IPS-20b (cell line): ENCODE measurements around the gene CA12.

Experiments used
- H3K27ac ChIP-seq: one replicate; pipeline ENCODE4 v1.5.1; 2013; ENCODE audit warnings: low read length
- H3K27me3 ChIP-seq: 2 replicates; pipeline ENCODE4 v1.6.1; 2013; ENCODE audit warnings: mild to moderate bottlenecking, low read length, inconsistent platforms; ENCODE audit not compliant: insufficient read depth
- H3K36me3 ChIP-seq: 2 replicates; pipeline ENCODE4 v1.6.1; 2013; ENCODE audit warnings: low read depth, mild to moderate bottlenecking, inconsistent platforms, low read length, moderate library complexity; ENCODE audit not compliant: insufficient read depth
- H3K4me1 ChIP-seq: 2 replicates; pipeline ENCODE4 v1.6.1; 2013; ENCODE audit warnings: mild to moderate bottlenecking, control low read depth, inconsistent platforms, low read length, moderate library complexity; ENCODE audit not compliant: insufficient read depth
- H3K4me3 ChIP-seq: 2 replicates; pipeline ENCODE4 v1.5.1; 2013; ENCODE audit warnings: mild to moderate bottlenecking, low read length, inconsistent platforms
- H3K9ac ChIP-seq: 2 replicates; pipeline ENCODE4 v1.6.1; 2013; ENCODE audit warnings: low read depth, mild to moderate bottlenecking, inconsistent platforms, low read length, moderate library complexity
- H3K9me3 ChIP-seq: 2 replicates; pipeline ENCODE4 v1.6.1; 2013; ENCODE audit warnings: mild to moderate bottlenecking, low read depth, low read length, inconsistent platforms; ENCODE audit not compliant: insufficient read depth

The CA12 gene

DNA sequence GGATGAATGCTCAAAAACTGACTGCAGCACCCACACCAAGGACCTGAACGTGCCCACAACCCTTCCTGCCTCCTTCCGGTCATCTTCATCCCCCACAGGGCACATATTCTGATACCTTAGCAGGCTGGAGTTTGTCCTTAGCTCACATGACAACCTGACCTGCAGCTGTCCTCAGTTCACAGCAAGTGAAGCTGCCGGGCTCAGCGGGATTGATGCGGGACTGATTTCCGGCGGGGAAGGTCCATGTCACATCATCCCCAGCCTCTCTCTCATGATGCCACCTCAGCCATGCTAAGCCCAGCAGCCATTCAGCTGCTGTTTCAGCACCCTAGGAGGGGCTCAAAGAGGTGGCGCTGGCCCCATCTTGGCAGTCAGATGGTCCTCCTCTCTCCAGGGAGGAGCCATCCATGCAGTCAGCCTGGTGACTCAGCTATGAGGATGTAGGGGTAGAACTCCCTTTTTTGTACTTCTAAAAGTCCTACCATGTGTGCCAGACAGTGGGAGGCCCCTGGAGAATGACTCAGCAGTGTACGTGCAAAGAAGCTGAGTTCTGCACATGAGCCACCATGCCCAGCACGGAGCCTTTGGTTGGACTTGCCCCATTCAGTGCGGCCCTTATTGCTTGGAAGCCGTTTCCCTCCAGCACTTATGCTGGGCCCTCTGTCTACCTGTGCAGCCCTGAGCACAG lies 9.5 kb downstream of the CA12 start:
- no peaks in the 10 kb centered on the region for H3K27me3 ChIP-seq
- H3K36me3 ChIP-seq = no peaks in the 10 kb centered on the region
- no peak overlapping the region for H3K4me3 ChIP-seq
- H3K9ac ChIP-seq = no peak overlapping the region
- H3K4me1 ChIP-seq = no peaks in the 10 kb centered on the region
- H3K27ac ChIP-seq = no peak overlapping the region
- no peaks in the 10 kb centered on the region for H3K9me3 ChIP-seq

DNA sequence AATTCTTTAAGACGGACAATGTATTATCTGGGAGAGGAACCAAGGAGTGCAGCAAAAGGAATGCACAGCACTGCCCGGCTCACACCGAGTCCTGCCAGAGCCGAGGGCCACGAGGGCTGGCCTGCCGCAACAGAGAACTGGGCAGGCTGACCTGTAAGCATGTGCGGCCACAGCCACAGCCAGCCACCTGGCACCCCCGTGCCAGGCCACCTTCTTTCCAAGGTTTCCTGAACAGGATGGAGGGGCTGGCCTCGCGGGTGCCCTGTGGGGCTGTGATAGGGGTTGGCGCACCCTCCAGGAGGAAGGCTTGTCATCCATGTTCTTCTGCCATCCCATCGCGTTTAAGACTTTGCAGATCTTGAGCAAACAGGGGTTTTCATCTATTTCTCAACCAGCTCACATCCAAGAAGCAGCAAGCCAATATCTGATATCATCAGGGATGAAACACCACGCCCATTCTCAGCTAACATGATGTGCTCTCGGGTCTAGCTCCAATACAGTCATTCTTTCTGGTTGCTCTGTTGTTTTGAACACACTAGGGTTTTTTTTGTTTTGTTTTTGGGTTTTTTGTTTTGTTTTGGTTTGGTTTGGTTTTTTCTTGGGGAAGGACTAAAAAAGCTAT lies 10.2 kb downstream of the CA12 start:
- Histone ChIP-seq H3K27me3 (no peaks in the 10 kb centered on the region), H3K27ac (no peak overlapping the region), H3K4me3 (no peak overlapping the region), H3K9me3 (no peaks in the 10 kb centered on the region), H3K4me1 (no peaks in the 10 kb centered on the region), H3K9ac (no peak overlapping the region), H3K36me3 (no peaks in the 10 kb centered on the region)

DNA sequence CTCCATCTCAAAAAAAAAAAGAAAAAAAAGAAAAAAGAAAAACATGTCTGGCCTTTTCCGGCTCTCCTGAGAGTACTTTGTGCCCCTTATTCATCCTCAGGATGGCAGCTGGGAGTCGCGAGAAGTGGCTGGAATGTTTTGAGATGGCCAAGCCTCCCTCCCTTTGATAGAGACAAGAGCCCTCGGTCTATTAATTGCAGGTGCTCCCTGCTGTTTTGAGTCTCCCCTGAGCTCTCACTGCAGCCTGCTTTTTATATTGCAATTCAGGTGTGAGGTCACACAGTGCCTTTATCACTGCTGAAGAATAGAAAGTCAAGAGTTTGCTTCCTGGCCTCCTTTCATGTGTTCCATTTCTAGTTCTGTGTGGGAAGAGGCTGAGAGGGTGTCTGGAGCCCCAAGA lies 10.9 kb downstream of the CA12 start:
- no peak overlapping the region for H3K27ac ChIP-seq
- no peak overlapping the region for H3K9ac ChIP-seq
- H3K27me3 ChIP-seq = no peaks in the 10 kb centered on the region
- no peak overlapping the region for H3K4me3 ChIP-seq
- no peaks in the 10 kb centered on the region for H3K36me3 ChIP-seq
- H3K4me1 ChIP-seq = no peaks in the 10 kb centered on the region
- H3K9me3 ChIP-seq = no peaks in the 10 kb centered on the region

DNA sequence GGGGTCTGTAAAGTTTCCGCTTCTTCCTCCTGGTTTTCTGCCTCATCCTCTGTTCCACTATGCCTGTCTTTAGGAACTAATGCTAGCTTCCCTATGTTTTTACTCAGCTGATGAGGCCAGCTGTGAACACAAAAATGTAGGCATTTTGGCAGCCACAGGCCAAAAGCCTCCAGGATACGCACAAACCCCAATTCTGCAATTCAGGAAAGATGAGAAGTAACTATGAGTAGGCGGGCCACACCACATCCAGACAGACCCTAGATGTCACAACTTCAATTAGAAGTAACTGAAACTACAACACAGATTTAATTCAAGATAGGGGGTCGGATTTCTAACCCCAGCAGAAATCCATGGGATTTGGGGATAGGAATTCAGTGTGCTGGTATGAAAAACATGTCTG lies 11.9 kb downstream of the CA12 start:
- H3K27me3 ChIP-seq = no peaks in the 10 kb centered on the region
- H3K9ac ChIP-seq = no peak overlapping the region
- H3K36me3 ChIP-seq = no peaks in the 10 kb centered on the region
- no peaks in the 10 kb centered on the region for H3K4me1 ChIP-seq
- H3K9me3 ChIP-seq = no peaks in the 10 kb centered on the region
- H3K27ac ChIP-seq = no peak overlapping the region
- no peak overlapping the region for H3K4me3 ChIP-seq

DNA sequence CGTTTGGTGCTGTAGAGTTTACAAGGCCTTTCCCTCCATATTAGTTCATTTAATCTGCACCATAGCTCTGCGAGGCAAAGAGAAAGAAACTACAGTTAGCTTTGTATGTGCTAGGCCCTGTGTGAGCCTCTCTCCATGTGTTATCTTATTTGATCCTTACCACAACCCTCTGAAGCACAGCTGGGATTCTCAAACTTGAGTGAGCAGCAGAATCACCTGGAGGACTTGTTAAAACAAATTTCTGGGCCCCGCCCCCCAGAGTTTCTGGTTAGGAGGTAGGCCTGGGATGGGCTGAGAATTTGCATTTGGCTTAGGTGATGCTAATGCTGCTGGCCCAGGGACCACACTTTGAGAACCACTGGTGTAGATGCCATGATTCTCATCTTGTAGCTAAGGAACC lies 12.3 kb downstream of the CA12 start:
- Histone ChIP-seq H3K27ac (no peak overlapping the region), H3K9ac (no peak overlapping the region)

DNA sequence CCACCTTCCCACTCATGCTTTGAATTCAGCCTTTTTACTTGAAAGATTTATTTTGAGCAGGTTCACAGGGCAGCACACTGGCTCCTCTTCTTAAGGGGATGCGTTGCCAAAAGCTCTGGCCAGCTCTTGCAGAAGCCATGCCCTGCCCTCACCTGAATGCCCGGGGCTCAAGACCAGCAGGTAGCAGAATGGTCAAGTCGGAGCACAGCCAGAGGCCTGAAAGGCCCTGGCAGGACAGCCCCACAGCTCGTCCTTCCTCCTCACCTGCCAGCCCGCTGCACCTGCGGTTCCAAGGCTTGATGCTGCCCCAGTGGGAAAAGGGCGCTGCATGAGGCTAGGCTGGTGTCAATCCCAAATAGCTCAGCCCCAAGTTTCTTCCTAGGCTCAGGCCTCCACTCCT lies 13.1 kb downstream of the CA12 start:
- no peaks in the 10 kb centered on the region for H3K36me3 ChIP-seq
- H3K27me3 ChIP-seq = no peaks in the 10 kb centered on the region
- H3K4me3 ChIP-seq = no peak overlapping the region
- no peaks in the 10 kb centered on the region for H3K4me1 ChIP-seq
- H3K9me3 ChIP-seq = no peaks in the 10 kb centered on the region
- H3K27ac ChIP-seq = no peak overlapping the region
- no peak overlapping the region for H3K9ac ChIP-seq

More for the DNA sequence above, 12.3 kb downstream of the CA12 start:
- H3K4me1 ChIP-seq = no peaks in the 10 kb centered on the region
- H3K9me3 ChIP-seq = no peaks in the 10 kb centered on the region
- no peaks in the 10 kb centered on the region for H3K27me3 ChIP-seq
- no peaks in the 10 kb centered on the region for H3K36me3 ChIP-seq
- H3K4me3 ChIP-seq = no peak overlapping the region

DNA sequence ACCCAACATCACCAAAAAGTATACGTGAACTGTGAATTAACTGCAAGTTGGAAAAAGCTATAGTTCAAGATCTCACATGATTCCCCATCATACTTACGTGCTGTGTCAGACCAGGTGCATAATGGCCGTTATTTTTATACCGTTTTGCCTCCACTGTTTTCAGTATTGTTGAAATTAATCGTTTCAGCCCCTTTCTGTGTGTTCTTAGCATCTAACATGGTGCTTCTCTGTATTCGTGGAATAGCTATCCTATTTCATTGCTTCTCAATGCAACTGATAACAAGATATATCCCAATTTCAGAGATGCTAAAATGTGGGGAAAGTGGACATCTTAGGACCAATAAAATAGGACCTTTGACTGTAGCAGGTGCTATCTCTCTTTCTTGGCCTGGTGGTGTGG lies 13.7 kb downstream of the CA12 start:
- no peak overlapping the region for H3K9ac ChIP-seq
- no peak overlapping the region for H3K27ac ChIP-seq
- no peaks in the 10 kb centered on the region for H3K36me3 ChIP-seq
- H3K4me1 ChIP-seq = 0 out of 2 replicates have a peak, but pooled peaks cover under 1% of the 10 kb centered on the region
- H3K27me3 ChIP-seq = no peaks in the 10 kb centered on the region
- H3K4me3 ChIP-seq = no peak overlapping the region
- H3K9me3 ChIP-seq = no peaks in the 10 kb centered on the region

DNA sequence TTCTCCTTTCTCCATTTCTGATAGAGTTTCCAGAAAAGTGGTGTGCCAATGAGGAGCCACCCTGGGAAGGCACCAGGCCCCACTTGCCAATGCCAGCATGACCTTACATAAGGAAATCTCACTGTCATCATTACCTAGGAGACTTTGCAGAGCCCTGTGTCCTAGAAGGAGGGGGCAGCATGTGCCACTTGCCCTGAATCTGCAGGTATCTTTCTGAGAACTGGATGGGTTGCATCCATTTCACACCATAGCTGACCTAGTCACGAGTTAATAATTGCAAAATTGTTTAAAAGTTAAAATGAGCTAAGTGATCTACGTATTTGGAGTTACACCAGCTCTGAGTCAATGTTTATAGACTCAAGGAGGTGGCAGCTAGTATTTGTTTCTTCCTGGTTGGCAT lies 14.3 kb downstream of the CA12 start:
- H3K27ac ChIP-seq = no peak overlapping the region
- peaks cover 6% of the 10 kb centered on the region; the same call in 1 of the 2 replicates for H3K4me1 ChIP-seq
- no peak overlapping the region for H3K9ac ChIP-seq
- H3K4me3 ChIP-seq = no peak overlapping the region
- no peaks in the 10 kb centered on the region for H3K27me3 ChIP-seq
- H3K9me3 ChIP-seq = no peaks in the 10 kb centered on the region
- no peaks in the 10 kb centered on the region for H3K36me3 ChIP-seq

DNA sequence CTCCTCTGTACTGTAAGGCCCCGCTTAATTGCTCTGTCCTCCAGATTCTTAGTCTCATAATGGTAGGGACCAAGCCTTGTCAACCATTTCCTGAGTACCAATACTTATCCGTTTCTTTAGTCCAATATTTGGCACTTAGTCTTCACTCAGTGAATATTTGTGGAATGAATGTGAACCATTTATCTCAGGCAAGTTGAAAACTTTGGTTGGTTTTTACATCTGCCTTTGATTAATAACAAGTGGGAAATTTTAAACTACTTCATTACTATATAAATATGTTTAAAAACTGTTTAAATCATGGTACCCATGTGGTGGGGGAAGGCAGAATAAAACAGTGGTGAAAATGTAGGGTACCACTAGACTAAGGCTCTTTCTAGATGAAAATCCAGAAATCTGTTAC lies 15.2 kb downstream of the CA12 start:
- Histone ChIP-seq H3K4me1 (peaks cover 15% of the 10 kb centered on the region; the same call in 1 of the 2 replicates), H3K27ac (no peak overlapping the region), H3K27me3 (no peaks in the 10 kb centered on the region)

DNA sequence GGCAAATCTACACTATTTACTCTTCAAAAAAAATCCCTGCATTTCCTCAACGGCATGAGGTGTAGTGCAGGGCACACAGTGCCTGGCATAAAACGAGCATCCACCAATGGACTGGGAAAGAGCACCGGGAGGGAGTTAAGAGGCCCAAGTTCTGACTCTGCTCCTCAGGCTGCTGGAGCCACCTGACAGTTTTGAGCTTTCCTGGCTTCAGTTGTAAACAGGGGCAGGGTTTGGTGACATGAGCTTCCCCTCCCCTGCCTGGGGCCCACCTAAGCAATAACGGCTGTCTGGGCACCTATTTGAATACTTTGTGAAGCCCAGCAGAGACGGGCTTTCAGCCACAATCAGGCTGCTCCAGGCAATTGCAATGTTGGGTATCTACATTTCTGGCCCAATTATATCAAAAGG lies 16.4 kb downstream of the CA12 start:
- no peak overlapping the region for H3K4me3 ChIP-seq
- no peaks in the 10 kb centered on the region for H3K9me3 ChIP-seq
- H3K27me3 ChIP-seq = no peaks in the 10 kb centered on the region
- H3K4me1 ChIP-seq = peaks cover 16% of the 10 kb centered on the region; the same call in 1 of the 2 replicates
- H3K36me3 ChIP-seq = no peaks in the 10 kb centered on the region
- H3K27ac ChIP-seq = no peak overlapping the region
- H3K9ac ChIP-seq = no peak overlapping the region

More for the DNA sequence above, 15.2 kb downstream of the CA12 start:
- H3K36me3 ChIP-seq = no peaks in the 10 kb centered on the region
- no peaks in the 10 kb centered on the region for H3K9me3 ChIP-seq
- H3K9ac ChIP-seq = no peak overlapping the region
- H3K4me3 ChIP-seq = no peak overlapping the region

DNA sequence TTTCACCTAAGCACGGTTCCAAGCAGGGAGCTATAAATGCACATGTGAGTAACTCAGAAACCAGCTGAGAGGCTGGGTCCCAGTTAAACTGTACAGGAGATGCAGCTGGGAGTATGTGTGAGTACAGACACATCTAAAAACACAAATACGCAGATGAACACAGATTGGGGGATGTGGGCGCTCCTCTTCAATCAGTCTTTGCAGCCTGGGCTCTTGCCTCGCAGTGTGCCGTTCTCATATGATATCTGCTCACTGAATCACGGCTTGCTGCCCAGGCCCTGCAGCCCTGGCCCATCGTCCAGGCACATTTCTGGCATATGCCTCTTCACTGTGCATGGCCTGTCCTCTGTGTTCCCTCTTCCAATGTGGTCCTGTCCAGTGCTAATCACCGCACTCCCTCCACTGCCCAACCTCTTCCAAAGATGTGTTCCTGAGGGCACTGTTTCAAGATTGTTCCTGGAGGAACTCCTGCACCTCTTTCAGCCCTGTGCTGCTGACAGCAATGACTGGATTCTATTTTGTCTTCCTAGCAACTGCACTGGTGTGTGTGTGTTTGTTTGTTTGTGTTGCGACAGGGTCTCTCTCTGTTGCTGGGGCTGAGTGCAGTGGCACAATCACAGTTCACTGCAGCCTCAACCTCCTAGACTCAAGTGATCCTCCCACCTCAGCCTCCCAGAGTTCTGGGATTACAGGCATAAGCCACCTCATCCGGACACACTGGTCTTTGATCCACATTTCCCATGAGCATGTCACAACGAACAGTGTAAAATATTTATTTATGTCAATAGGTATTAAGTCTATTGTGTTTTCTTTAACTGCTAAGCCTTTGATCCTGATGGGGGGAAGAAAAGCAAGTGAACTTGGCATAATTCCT lies 17.0 kb downstream of the CA12 start:
- no peak overlapping the region for H3K4me3 ChIP-seq
- no peaks in the 10 kb centered on the region for H3K36me3 ChIP-seq
- H3K27me3 ChIP-seq = no peaks in the 10 kb centered on the region
- H3K27ac ChIP-seq = no peak overlapping the region
- H3K9me3 ChIP-seq = no peaks in the 10 kb centered on the region
- peaks cover 16% of the 10 kb centered on the region; the same call in 1 of the 2 replicates for H3K4me1 ChIP-seq
- H3K9ac ChIP-seq = no peak overlapping the region
